Neural progenitor cell (in vitro differentiated cells): ENCODE measurements around the gene MGLL. TPM values are rescaled to one million over a fixed set of nuclear protein-coding genes. Genes with fewer than 3 reads are reported as not detected.

Experiments
- DNase-seq: peaks from one replicate; pipeline ENCODE4 v3.0.0-alpha.2; 2016; ENCODE audit warnings: low spot score
- H2AFZ ChIP-seq: fragments of 200-600 bp; sonication (generic); replicated peaks from 2 replicates; pipeline ENCODE4 v1.6.1; 2016; ENCODE audit warnings: antibody characterized with exemption
- H3F3A ChIP-seq: fragments of 200-600 bp; sonication (generic); 2 replicates; pipeline ENCODE4 v1.6.1; 2016; ENCODE audit warnings: antibody characterized with exemption, low read depth
- H3K27ac ChIP-seq: fragments of 200-600 bp; sonication (generic); 2 replicates; pipeline ENCODE4 v1.5.1; 2016; ENCODE audit warnings: mild to moderate bottlenecking
- H3K27me3 ChIP-seq: fragments of 200-600 bp; sonication (generic); 2 replicates; pipeline ENCODE4 v1.6.1; 2016; ENCODE audit warnings: mild to moderate bottlenecking, moderate library complexity
- H3K36me3 ChIP-seq: fragments of 200-600 bp; sonication (generic); 2 replicates; pipeline ENCODE4 v1.5.1; 2016
- H3K4me1 ChIP-seq: fragments of 200-600 bp; sonication (generic); 2 replicates; pipeline ENCODE4 v1.6.1; 2016; ENCODE audit warnings: mixed run types
- H3K4me2 ChIP-seq: fragments of 200-600 bp; sonication (generic); 2 replicates; pipeline ENCODE4 v1.6.1; 2016
- H3K4me3 ChIP-seq: fragments of 200-600 bp; sonication (generic); 2 replicates; pipeline ENCODE4 v1.5.1; 2016
- H3K79me2 ChIP-seq: fragments of 200-600 bp; sonication (generic); 2 replicates; pipeline ENCODE4 v1.6.1; 2016; ENCODE audit warnings: low read depth
- H3K9ac ChIP-seq: fragments of 200-600 bp; sonication (generic); 2 replicates; pipeline ENCODE4 v1.6.1; 2016
- H3K9me3 ChIP-seq: fragments of 200-600 bp; sonication (generic); 2 replicates; pipeline ENCODE4 v1.5.1; 2016; ENCODE audit warnings: low read depth
- H4K20me1 ChIP-seq: fragments of 200-600 bp; sonication (generic); 2 replicates; pipeline ENCODE4 v1.6.1; 2016; ENCODE audit warnings: low read depth
- H3K27ac Mint-ChIP-seq: 3 replicates; pipeline ENCODE4 v1.8.0; 2021; ENCODE audit warnings: mixed read lengths
- H3K27me3 Mint-ChIP-seq: 2 replicates; pipeline ENCODE4 v1.8.0; 2022; ENCODE audit warnings: low read depth, mild to moderate bottlenecking, inconsistent platforms, moderate library complexity, mixed read lengths; ENCODE audit not compliant: insufficient read depth
- H3K36me3 Mint-ChIP-seq: 3 replicates; pipeline ENCODE4 v1.8.0; 2021; ENCODE audit warnings: mixed read lengths
- H3K4me1 Mint-ChIP-seq: 3 replicates; pipeline ENCODE4 v1.8.0; 2021; ENCODE audit warnings: mixed read lengths
- H3K4me3 Mint-ChIP-seq: 3 replicates; pipeline ENCODE4 v1.8.0; 2021; ENCODE audit warnings: mild to moderate bottlenecking, moderate library complexity, mixed read lengths
- H3K9me3 Mint-ChIP-seq: 3 replicates; pipeline ENCODE4 v1.8.0; 2020; ENCODE audit warnings: mixed read lengths
- EZH2 ChIP-seq: fragments of 200-600 bp; sonication (generic); IDR thresholded peaks from 2 replicates; pipeline ENCODE4 v1.6.1; 2017; ENCODE audit warnings: antibody characterized with exemption, mild to moderate bottlenecking, moderate library complexity
- EZH2phosphoT487 ChIP-seq: fragments of 200-600 bp; sonication (generic); IDR thresholded peaks from 2 replicates; pipeline ENCODE4 v1.6.1; 2017; ENCODE audit warnings: antibody characterized with exemption
- total RNA-seq: library from RNA; depleted of rRNA; stranded (reverse); fragments of >200 nt; gene quantifications from 2 replicates; pipeline ENCODE4 v1.2.3, GENCODE V29; 2015; ENCODE audit warnings: low replicate concordance
- TF ChIP-seq, protein P1 (sequence below): fragments of 200-600 bp; sonication (generic); IDR thresholded peaks from 2 replicates; pipeline ENCODE4 v1.5.1; 2017; ENCODE audit warnings: antibody characterized with exemption, mild to moderate bottlenecking

Gene MGLL
- total RNA-seq, 1 donor from 2014 or later = 0.15 TPM

DNA sequence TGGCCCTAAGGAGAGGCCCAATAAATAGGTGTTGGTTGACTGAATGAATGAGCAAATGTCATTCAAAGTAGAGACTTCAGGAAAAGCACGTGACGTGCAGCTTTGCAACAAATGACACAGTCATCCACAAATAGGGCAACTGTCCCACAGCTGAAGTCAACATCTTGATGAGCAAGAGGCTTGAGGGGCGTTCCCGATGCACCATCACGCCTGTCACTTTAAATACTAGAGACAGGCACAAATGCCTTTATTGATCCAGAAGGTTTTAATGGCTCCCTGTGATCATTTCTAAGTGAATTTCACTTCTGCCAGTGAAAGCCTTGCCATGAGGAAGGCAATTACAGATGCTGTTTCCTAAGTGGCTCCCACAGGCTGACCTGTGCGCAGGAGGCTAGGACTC lies 105.9 kb downstream of the MGLL start:
- Histone ChIP-seq H3K4me3 (no peak overlapping the region), H2AFZ (no peak overlapping the region), H3K27ac (no peak overlapping the region), H3K79me2 (no peaks in the 10 kb centered on the region), H3K27me3 (no peaks in the 10 kb centered on the region), H3K4me1 (peaks cover 18% of the 10 kb centered on the region), H3K4me2 (no peak overlapping the region), H3K36me3 (no peaks in the 10 kb centered on the region), H3K9me3 (no peaks in the 10 kb centered on the region), H3K9ac (no peak overlapping the region), H3F3A (peaks cover 8% of the 10 kb centered on the region), H4K20me1 (no peaks in the 10 kb centered on the region)
- H3K27me3 Mint-ChIP-seq = peaks cover 10% of the 10 kb centered on the region
- no peak overlapping the region for H3K4me3 Mint-ChIP-seq
- no peaks in the 10 kb centered on the region for H3K36me3 Mint-ChIP-seq
- H3K9me3 Mint-ChIP-seq = no peaks in the 10 kb centered on the region
- H3K4me1 Mint-ChIP-seq = peaks cover 33% of the 10 kb centered on the region
- no peak for DNase-seq
- no peak overlapping the region for H3K27ac Mint-ChIP-seq
- TF ChIP-seq, protein P1, sequence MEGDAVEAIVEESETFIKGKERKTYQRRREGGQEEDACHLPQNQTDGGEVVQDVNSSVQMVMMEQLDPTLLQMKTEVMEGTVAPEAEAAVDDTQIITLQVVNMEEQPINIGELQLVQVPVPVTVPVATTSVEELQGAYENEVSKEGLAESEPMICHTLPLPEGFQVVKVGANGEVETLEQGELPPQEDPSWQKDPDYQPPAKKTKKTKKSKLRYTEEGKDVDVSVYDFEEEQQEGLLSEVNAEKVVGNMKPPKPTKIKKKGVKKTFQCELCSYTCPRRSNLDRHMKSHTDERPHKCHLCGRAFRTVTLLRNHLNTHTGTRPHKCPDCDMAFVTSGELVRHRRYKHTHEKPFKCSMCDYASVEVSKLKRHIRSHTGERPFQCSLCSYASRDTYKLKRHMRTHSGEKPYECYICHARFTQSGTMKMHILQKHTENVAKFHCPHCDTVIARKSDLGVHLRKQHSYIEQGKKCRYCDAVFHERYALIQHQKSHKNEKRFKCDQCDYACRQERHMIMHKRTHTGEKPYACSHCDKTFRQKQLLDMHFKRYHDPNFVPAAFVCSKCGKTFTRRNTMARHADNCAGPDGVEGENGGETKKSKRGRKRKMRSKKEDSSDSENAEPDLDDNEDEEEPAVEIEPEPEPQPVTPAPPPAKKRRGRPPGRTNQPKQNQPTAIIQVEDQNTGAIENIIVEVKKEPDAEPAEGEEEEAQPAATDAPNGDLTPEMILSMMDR = no peak
- TF ChIP-seq EZH2phosphoT487 (no peak), EZH2 (no peak)

DNA sequence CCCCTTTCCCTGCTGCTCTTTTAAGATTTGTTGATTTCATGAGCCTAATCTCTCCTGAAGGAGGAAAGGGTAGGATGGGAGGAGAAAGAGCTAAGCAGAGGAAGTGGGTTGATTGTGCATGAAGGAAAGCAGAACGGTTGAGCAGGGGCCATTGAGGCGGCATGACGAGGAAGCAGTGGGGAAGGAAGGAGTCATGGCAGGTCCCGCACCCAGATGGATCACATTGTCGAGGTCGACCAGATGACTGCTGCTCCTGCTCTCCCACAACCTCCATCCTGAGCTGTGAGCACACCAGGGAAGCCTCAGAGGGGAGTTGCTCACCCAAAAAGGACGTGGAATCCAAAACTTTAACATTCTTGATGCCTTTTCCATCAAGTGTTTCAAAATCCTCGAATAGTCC lies 106.8 kb downstream of the MGLL start:
- no peaks in the 10 kb centered on the region for H4K20me1 ChIP-seq
- Mint-ChIP-seq H3K27me3 (peaks cover 14% of the 10 kb centered on the region), H3K9me3 (no peaks in the 10 kb centered on the region), H3K4me3 (no peak overlapping the region), H3K4me1 (peaks cover 40% of the 10 kb centered on the region), H3K27ac (no peak overlapping the region), H3K36me3 (no peaks in the 10 kb centered on the region)
- TF ChIP-seq EZH2 (no peak), EZH2phosphoT487 (no peak)
- TF ChIP-seq, protein P1 = no peak
- H3K79me2 ChIP-seq = no peaks in the 10 kb centered on the region
- no peaks in the 10 kb centered on the region for H3K36me3 ChIP-seq
- H3K4me3 ChIP-seq = no peak overlapping the region
- H2AFZ ChIP-seq = no peak overlapping the region
- H3K27me3 ChIP-seq = no peaks in the 10 kb centered on the region
- no peak overlapping the region for H3K27ac ChIP-seq
- H3K4me2 ChIP-seq = no peak overlapping the region
- H3K4me1 ChIP-seq = peaks cover 18% of the 10 kb centered on the region
- H3K9me3 ChIP-seq = no peaks in the 10 kb centered on the region
- H3K9ac ChIP-seq = no peak overlapping the region
- peaks cover 8% of the 10 kb centered on the region for H3F3A ChIP-seq
- DNase-seq = no peak

GRCh38 chr3:127714866-127715265 lies 107.4 kb downstream of the MGLL start:
- Histone ChIP-seq H3K27ac (no peak overlapping the region), H3K36me3 (no peaks in the 10 kb centered on the region), H3K4me3 (no peak overlapping the region), H3K9me3 (no peaks in the 10 kb centered on the region), H3K79me2 (no peaks in the 10 kb centered on the region), H3K9ac (no peak overlapping the region), H2AFZ (no peak overlapping the region), H4K20me1 (no peaks in the 10 kb centered on the region), H3K27me3 (no peaks in the 10 kb centered on the region), H3F3A (peaks cover 8% of the 10 kb centered on the region), H3K4me1 (peaks cover 18% of the 10 kb centered on the region), H3K4me2 (no peak overlapping the region)
- Mint-ChIP-seq H3K4me1 (peaks cover 43% of the 10 kb centered on the region), H3K4me3 (no peak overlapping the region), H3K9me3 (no peaks in the 10 kb centered on the region), H3K27me3 (peaks cover 14% of the 10 kb centered on the region), H3K27ac (no peak overlapping the region), H3K36me3 (no peaks in the 10 kb centered on the region)
- TF ChIP-seq EZH2 = no peak
- no peak for TF ChIP-seq EZH2phosphoT487
- TF ChIP-seq, protein P1 = no peak
- no peak for DNase-seq
